H54 (cell line): ENCODE measurements around the gene EPHA3.

ENCODE experiments used
- DNase-seq: peaks from one replicate; pipeline ENCODE4 v3.0.0; 2011; ENCODE audit warnings: low spot score, mixed read lengths; ENCODE audit not compliant: insufficient read length
- FAIRE-seq: peaks from 3 replicates; lab custom pipeline; 2011; peaks lifted over from hg19 to GRCh38; lab: Jason Lieb, UNC
- POLR2A ChIP-seq: IDR thresholded peaks from 2 replicates; pipeline ENCODE4 v1.6.1; 2011; ENCODE audit warnings: low read depth, mild to moderate bottlenecking, low read length

Gene EPHA3

GRCh38 chr3:89107461-89108290, at the start of gene EPHA3:
Gene EPHA3 (plus strand): TSS chr3:89107621. CDS start chr3:89107749, 128 bp downstream.
- no peak for TF ChIP-seq POLR2A
- no peak for DNase-seq

GRCh38 chr3:89058371-89058770, 49.0 kb upstream of the EPHA3 start:
- no peak for TF ChIP-seq POLR2A
- FAIRE-seq (no peak), DNase-seq (no peak)

More at GRCh38 chr3:89107461-89108290, at the start of gene EPHA3:
- FAIRE-seq: no peak

- no peak for TF ChIP-seq POLR2A
- DNase-seq (no peak), FAIRE-seq (no peak)
Observed at GRCh38 chr3:89059211-89059925, 48.1 kb upstream of the EPHA3 start.

DNA sequence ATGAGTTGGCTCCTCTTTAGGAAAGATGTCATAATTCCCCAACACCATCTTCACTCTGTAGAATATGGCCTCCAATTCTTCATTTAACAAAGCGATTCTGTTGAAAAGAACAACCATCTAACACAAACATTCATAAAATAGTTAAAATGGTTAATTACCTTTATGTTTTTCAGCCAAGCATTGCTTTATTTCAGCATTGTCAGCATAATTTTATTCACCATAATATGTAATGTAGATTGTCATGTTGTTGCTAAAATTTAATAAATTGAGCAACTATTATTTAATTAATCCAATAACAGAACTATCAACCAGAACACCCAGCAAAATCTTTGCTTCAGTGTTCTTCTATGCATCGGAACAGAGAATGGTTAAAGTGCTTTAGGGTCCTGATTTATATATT, 46.2 kb upstream of the EPHA3 start:
- no peak for FAIRE-seq
- no peak for TF ChIP-seq POLR2A
- no peak for DNase-seq

GRCh38 chr3:89067736-89068135, 39.7 kb upstream of the EPHA3 start:
- no peak for TF ChIP-seq POLR2A
- FAIRE-seq (no peak), DNase-seq (no peak)

GRCh38 chr3:89072642-89073041, 34.8 kb upstream of the EPHA3 start:
- FAIRE-seq (no peak), DNase-seq (no peak)
- no peak for TF ChIP-seq POLR2A

DNA sequence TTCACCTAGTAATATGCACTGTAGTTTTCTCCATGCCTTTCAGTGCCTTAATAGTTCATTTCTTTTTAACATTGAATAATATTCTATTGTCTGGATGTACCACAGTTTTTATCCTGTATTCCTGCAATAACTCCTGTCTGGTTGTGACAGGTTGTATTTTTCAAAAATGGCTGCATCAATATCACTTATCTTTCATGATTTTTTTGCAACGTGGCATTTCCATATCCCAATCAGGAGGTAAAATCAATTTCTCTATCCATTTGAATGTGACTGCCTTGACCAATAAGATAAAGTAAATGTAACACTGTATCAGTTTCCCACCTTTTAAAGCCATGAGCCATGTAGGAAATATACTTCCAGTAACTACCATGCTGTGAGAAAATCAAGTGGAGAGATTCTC, 27.5 kb upstream of the EPHA3 start:
- no peak for TF ChIP-seq POLR2A
- FAIRE-seq (no peak), DNase-seq (no peak)

GRCh38 chr3:89087851-89088250, 19.6 kb upstream of the EPHA3 start:
- DNase-seq: no peak
- TF ChIP-seq POLR2A: no peak
- FAIRE-seq: no peak

DNA sequence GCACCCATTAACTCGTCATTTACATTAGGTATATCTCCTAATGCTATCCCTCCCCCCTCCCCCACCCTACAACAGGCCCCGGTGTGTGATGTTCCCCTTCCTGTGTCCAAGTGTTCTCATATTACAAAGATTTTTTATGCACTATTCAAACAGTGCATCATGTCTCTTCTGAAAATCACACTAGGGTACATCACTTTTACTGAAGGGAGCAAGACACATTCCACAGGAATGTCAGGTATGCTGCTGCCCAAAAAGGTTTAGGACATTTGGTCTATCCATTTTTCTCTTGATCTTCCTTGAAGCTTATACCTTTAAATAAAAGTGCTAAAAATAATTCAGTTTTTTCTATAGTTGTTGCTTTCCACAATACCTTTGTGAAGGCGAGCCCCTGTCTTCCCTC, 9.2 kb upstream of the EPHA3 start:
- TF ChIP-seq POLR2A: no peak
- FAIRE-seq: no peak
- no peak for DNase-seq

DNA sequence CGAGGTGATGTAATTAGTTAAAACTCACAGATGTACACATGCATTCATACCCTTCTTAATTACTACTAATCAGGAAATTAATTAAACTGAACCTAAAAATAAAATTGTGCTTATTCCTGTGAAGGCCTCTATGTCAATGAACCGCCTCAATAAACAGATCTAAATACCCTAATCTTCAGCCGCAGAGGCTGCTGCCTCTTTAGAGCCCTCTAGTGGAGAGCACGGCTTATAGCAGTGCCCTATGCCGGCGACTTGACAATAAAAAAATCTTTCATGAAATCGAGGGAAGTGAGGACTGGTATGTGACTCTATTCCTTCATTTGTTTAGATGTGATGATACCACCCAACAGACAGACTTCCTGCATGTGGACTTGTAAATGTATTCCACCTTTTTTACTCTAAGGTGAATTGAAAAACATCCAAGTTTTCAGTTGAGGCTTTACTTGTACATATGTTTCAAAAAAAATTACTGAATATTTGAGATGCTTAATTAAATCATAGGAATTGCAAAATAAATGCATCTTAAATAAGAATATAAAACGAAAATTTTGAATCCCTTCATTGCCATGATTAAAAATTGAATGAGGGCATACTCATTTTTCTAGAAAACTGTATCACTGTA, 8.3 kb upstream of the EPHA3 start:
- no peak for TF ChIP-seq POLR2A
- DNase-seq (no peak), FAIRE-seq (no peak)

DNA sequence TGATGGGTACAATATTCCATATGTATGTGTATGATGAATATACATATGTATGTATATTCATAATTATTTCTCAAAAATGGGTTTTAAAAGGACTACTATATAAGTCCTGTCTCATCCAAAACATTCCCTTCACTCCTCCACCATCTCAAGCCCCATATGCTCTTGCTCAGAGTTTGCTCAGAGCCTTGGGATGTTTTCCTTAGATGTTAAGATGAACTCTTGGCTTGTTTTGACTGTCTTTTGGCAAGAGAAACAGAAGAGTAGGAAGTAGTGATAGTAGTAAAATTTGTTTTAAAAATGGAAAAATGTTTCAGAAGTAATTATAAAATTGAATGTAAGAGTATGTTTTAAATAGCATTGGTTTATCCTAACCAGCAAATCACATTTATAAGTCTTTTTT, 6.2 kb upstream of the EPHA3 start:
- FAIRE-seq (no peak), DNase-seq (no peak)
- TF ChIP-seq POLR2A: no peak

- DNase-seq (no peak), FAIRE-seq (no peak)
- no peak for TF ChIP-seq POLR2A
Observed at GRCh38 chr3:89101921-89102320, 5.5 kb upstream of the EPHA3 start.

DNA sequence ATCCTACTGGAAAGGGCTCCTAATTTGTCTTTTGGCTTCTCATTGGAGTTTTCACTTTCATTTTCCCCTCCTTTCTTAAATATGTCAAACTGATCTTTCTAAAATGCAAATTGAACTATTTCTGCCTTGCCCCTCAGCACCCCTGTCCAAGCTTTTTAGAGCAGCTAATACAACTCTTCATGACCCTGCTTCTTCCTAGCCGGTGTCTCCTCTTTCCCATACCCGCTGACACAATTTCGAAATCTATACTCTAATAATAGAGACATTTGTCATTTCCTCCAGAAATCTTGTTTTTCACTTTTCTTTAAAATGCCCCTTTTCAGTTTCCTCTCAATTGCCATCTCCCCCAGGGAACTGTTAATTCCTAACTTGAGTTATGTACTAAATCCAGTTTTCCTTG, 2.9 kb upstream of the EPHA3 start:
- DNase-seq (no peak), FAIRE-seq (no peak)
- no peak for TF ChIP-seq POLR2A

- no peak for DNase-seq
- no peak for FAIRE-seq
- no peak for TF ChIP-seq POLR2A
Observed at GRCh38 chr3:89105503-89105902, 1.9 kb upstream of the EPHA3 start.
